NT2/D1 (cell line): ENCODE results near the gene TMPRSS2.

Experiments
- SUZ12 ChIP-seq: IDR thresholded peaks from 2 replicates; pipeline ENCODE4 v1.6.1; 2011; ENCODE audit not compliant: insufficient read length, insufficient read depth; ENCODE audit errors: extremely low read depth
- YY1 ChIP-seq: IDR thresholded peaks from 2 replicates; pipeline ENCODE4 v1.6.1; 2011; ENCODE audit not compliant: insufficient read length, insufficient read depth
- ZNF274 ChIP-seq: IDR thresholded peaks from 2 replicates; pipeline ENCODE4 v1.6.1; 2011; ENCODE audit warnings: mild to moderate bottlenecking, low read depth, low read length

DNA sequence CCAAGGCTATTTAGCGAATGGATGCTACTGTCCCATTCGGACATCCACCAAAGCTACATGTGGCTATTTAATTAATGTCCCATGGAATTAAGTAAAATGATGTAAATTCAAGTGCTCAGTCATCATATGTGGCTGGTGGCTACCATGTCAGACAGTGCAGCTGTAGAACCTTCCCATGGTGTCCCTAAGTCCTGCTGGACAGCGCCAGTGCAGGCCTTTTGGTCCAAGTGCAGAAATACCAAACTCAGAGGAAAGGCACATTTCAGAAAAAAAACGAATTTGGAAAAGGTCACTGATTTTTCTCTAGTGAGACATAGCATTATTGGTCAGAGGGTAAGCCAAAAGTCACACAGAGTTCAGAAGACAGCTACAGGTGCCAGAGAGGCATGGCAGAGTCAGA is 17.6 kb downstream of the TMPRSS2 start:
- TF ChIP-seq YY1 = no peak
- TF ChIP-seq ZNF274 = no peak
- no peak for TF ChIP-seq SUZ12
